Activated CD8-positive, alpha-beta T cell treated with anti-CD3 and anti-CD28 coated beads, Interleukin-2, amount 10 ng/mL, durations not matched to agents 7 days and 5 days (primary cell): ENCODE measurements around the gene CTCF. TPM values are rescaled to one million over a fixed set of nuclear protein-coding genes. Genes with fewer than 3 reads are reported as not detected.

ENCODE experiments used
- ATAC-seq: fragments of 150-1000 bp; cut with Tn5 transposase; one replicate; pipeline ENCODE4 v1.10.0; 2021; ENCODE audit warnings: moderate library complexity
- CTCF ChIA-PET: fragments of 350-600 bp; sonication (Branson Sonifier 250); formaldehyde crosslinking; loops from one replicate; lab custom pipeline; 2021; ENCODE audit warnings: antibody characterized with exemption; lab: Charles Lee
- POLR2A ChIA-PET: fragments of 350-600 bp; sonication (Branson Sonifier 250); formaldehyde crosslinking; loops from one replicate; lab custom pipeline; 2021; ENCODE audit warnings: antibody characterized with exemption; lab: Charles Lee
- DNase-seq: peaks from one replicate; pipeline ENCODE4 v3.0.0-alpha.2; 2020
- H3K27ac Mint-ChIP-seq: one replicate; pipeline ENCODE4 v1.8.0; 2021; ENCODE audit warnings: mild to moderate bottlenecking, mixed read lengths
- H3K27me3 Mint-ChIP-seq: one replicate; pipeline ENCODE4 v1.8.0; 2021; ENCODE audit warnings: low read depth, mixed read lengths
- H3K36me3 Mint-ChIP-seq: one replicate; pipeline ENCODE4 v1.8.0; 2021; ENCODE audit warnings: low read depth, mixed read lengths
- H3K4me1 Mint-ChIP-seq: one replicate; pipeline ENCODE4 v1.8.0; 2021; ENCODE audit warnings: low read depth, mixed read lengths
- H3K4me3 Mint-ChIP-seq: one replicate; pipeline ENCODE4 v1.8.0; 2021; ENCODE audit warnings: mild to moderate bottlenecking, mixed read lengths
- H3K9me3 Mint-ChIP-seq: one replicate; pipeline ENCODE4 v1.8.0; 2022; ENCODE audit warnings: mixed read lengths; ENCODE audit not compliant: insufficient read depth
- total RNA-seq, 2 experiments: library from RNA; stranded (reverse); gene quantifications; one replicate each; pipeline ENCODE4 v1.2.3, GENCODE V29; 2021

CTCF gene
- total RNA-seq, 2 experiments from 2014 or later: 77.4 to 79.8 TPM

GRCh38 chr16:67534431-67534830 is 27.9 kb upstream of the CTCF start:
- ATAC-seq: no peak
- H3K27me3 Mint-ChIP-seq: peaks cover 54% of the 10 kb centered on the region
- H3K9me3 Mint-ChIP-seq: no peaks in the 10 kb centered on the region
- H3K36me3 Mint-ChIP-seq: peaks cover 5% of the 10 kb centered on the region
- ChIA-PET CTCF (interaction anchor here (2.8 to 4.9 kb wide), 3 partner anchors 13 kb away, joined by 21 to 76 read pairs (median 46); no protein-coding TSS in a partner anchor), POLR2A (interaction anchor here (1.0 kb wide), 1 partner anchor 111 kb away, joined by 3 read pairs; no protein-coding TSS in a partner anchor)
- DNase-seq: no peak
- H3K4me3 Mint-ChIP-seq: no peak overlapping the region
- H3K4me1 Mint-ChIP-seq: peaks cover 26% of the 10 kb centered on the region
- no peak overlapping the region for H3K27ac Mint-ChIP-seq

GRCh38 chr16:67535201-67535600 is 27.1 kb upstream of the CTCF start:
- POLR2A ChIA-PET: no interaction called here

GRCh38 chr16:67537270-67537635 is 25.1 kb upstream of the CTCF start:
- peak overlapping the region; percentile 69 for H3K4me3 Mint-ChIP-seq
- POLR2A ChIA-PET: interaction anchor here (0.6 to 2.5 kb wide), 7 partner anchors 10 to 486 kb away, joined by 3 to 11 read pairs (median 4); partner anchors contain the start of genes ACD, CTCF, DDX28 and DUS2

More at GRCh38 chr16:67535201-67535600, 27.1 kb upstream of the CTCF start:
- Mint-ChIP-seq H3K9me3 (no peaks in the 10 kb centered on the region), H3K27me3 (peaks cover 49% of the 10 kb centered on the region), H3K36me3 (peaks cover 2% of the 10 kb centered on the region), H3K4me3 (no peak overlapping the region), H3K4me1 (peaks cover 21% of the 10 kb centered on the region), H3K27ac (no peak overlapping the region)
- ATAC-seq (no peak), DNase-seq (no peak)
- CTCF ChIA-PET: interaction anchor here (4.7 to 4.9 kb wide), 2 partner anchors 12 to 14 kb away, joined by 46 to 76 read pairs; no protein-coding TSS in a partner anchor

GRCh38 chr16:67537636-67538591 is 24.4 kb upstream of the CTCF start:
- Mint-ChIP-seq H3K27ac (no peak overlapping the region), H3K4me1 (peaks cover 17% of the 10 kb centered on the region), H3K9me3 (no peaks in the 10 kb centered on the region), H3K36me3 (peaks cover 12% of the 10 kb centered on the region), H3K27me3 (peaks cover 31% of the 10 kb centered on the region), H3K4me3 (peak overlapping the region; percentile 69)
- CTCF ChIA-PET: interaction anchor here (0.6 to 4.9 kb wide), 13 partner anchors 10 to 337 kb away, joined by 3 to 76 read pairs (median 7); partner anchors contain the start of genes ATP6V0D1, C16orf86, CARMIL2 and CTCF
- POLR2A ChIA-PET: interaction anchor here (0.6 to 2.5 kb wide), 8 partner anchors 9 to 485 kb away, joined by 3 to 11 read pairs (median 4); partner anchors contain the start of genes CTCF, DDX28 and DUS2
- ATAC-seq: peak; percentile 46
- DNase-seq: peak; percentile 65

More at GRCh38 chr16:67537270-67537635, 25.1 kb upstream of the CTCF start:
- peak; percentile 46 for DNase-seq
- Mint-ChIP-seq H3K9me3 (no peaks in the 10 kb centered on the region), H3K4me1 (peaks cover 10% of the 10 kb centered on the region), H3K36me3 (peaks cover 6% of the 10 kb centered on the region), H3K27me3 (peaks cover 34% of the 10 kb centered on the region), H3K27ac (peak overlapping the region; percentile 25)
- CTCF ChIA-PET: interaction anchor here (0.6 to 4.9 kb wide), 14 partner anchors 10 to 338 kb away, joined by 3 to 76 read pairs (median 7); partner anchors contain the start of genes ATP6V0D1, C16orf86, CARMIL2 and CTCF
- ATAC-seq: peak; percentile 47

GRCh38 chr16:67538666-67539101 is 23.6 kb upstream of the CTCF start:
- ChIA-PET POLR2A (interaction anchor here (1.4 to 2.5 kb wide), 3 partner anchors 8 to 23 kb away, joined by 6 to 11 read pairs (median 7); no protein-coding TSS in a partner anchor), CTCF (interaction anchor here (1.5 to 4.9 kb wide), 4 partner anchors 9 to 44 kb away, joined by 4 to 76 read pairs (median 29); no protein-coding TSS in a partner anchor)
- ATAC-seq (no peak), DNase-seq (no peak)
- H3K27me3 Mint-ChIP-seq: peaks cover 23% of the 10 kb centered on the region
- peak overlapping the region; percentile 64 for H3K4me3 Mint-ChIP-seq
- H3K27ac Mint-ChIP-seq: no peak overlapping the region
- peaks cover 25% of the 10 kb centered on the region for H3K4me1 Mint-ChIP-seq
- peaks cover 12% of the 10 kb centered on the region for H3K36me3 Mint-ChIP-seq
- H3K9me3 Mint-ChIP-seq: no peaks in the 10 kb centered on the region

GRCh38 chr16:67539271-67539670 is 23.1 kb upstream of the CTCF start:
- H3K4me3 Mint-ChIP-seq: peak overlapping the region; percentile 64
- ChIA-PET CTCF (interaction anchor here (0.9 to 4.9 kb wide), 4 partner anchors 8 to 22 kb away, joined by 3 to 76 read pairs (median 26); no protein-coding TSS in a partner anchor), POLR2A (interaction anchor here (1.4 to 2.5 kb wide), 3 partner anchors 8 to 22 kb away, joined by 6 to 11 read pairs (median 7); no protein-coding TSS in a partner anchor)
- H3K9me3 Mint-ChIP-seq: no peaks in the 10 kb centered on the region
- ATAC-seq (no peak), DNase-seq (no peak)
- peaks cover 28% of the 10 kb centered on the region for H3K4me1 Mint-ChIP-seq
- no peak overlapping the region for H3K27ac Mint-ChIP-seq
- peaks cover 23% of the 10 kb centered on the region for H3K27me3 Mint-ChIP-seq
- H3K36me3 Mint-ChIP-seq: peaks cover 12% of the 10 kb centered on the region

- Mint-ChIP-seq H3K9me3 (no peaks in the 10 kb centered on the region), H3K27ac (no peak overlapping the region), H3K4me3 (no peak overlapping the region), H3K36me3 (peaks cover 12% of the 10 kb centered on the region), H3K27me3 (peaks cover 20% of the 10 kb centered on the region), H3K4me1 (peaks cover 28% of the 10 kb centered on the region)
- ChIA-PET CTCF (interaction anchor here (0.8 to 2.2 kb wide), 4 partner anchors 19 to 104 kb away, joined by 3 to 7 read pairs (median 5); partner anchors contain the start of gene CTCF), POLR2A (interaction anchor here (1.4 to 1.6 kb wide), 3 partner anchors 10 to 22 kb away, joined by 4 to 7 read pairs (median 6); partner anchors contain the start of gene CTCF)
- ATAC-seq (no peak), DNase-seq (no peak)
These were observed 22.4 kb upstream of the CTCF start for GRCh38 chr16:67539691-67540635.

GRCh38 chr16:67540756-67541155 is 21.6 kb upstream of the CTCF start:
- H3K4me3 Mint-ChIP-seq: no peak overlapping the region
- no peak for ATAC-seq
- no peaks in the 10 kb centered on the region for H3K9me3 Mint-ChIP-seq
- no peak for DNase-seq
- peaks cover 13% of the 10 kb centered on the region for H3K27me3 Mint-ChIP-seq
- CTCF ChIA-PET: interaction anchor here (0.8 to 2.2 kb wide), 4 partner anchors 20 to 104 kb away, joined by 3 to 10 read pairs (median 6); partner anchors contain the start of genes CARMIL2 and CTCF
- H3K27ac Mint-ChIP-seq: no peak overlapping the region
- H3K36me3 Mint-ChIP-seq: peaks cover 12% of the 10 kb centered on the region
- H3K4me1 Mint-ChIP-seq: peaks cover 30% of the 10 kb centered on the region
- POLR2A ChIA-PET: interaction anchor here (0.6 to 1.4 kb wide), 3 partner anchors 21 to 155 kb away, joined by 3 to 4 read pairs (median 4); partner anchors contain the start of gene CTCF

- no peak overlapping the region for H3K4me3 Mint-ChIP-seq
- no peak for DNase-seq
- ATAC-seq: no peak
- no peaks in the 10 kb centered on the region for H3K9me3 Mint-ChIP-seq
- peaks cover 4% of the 10 kb centered on the region for H3K27me3 Mint-ChIP-seq
- peaks cover 11% of the 10 kb centered on the region for H3K36me3 Mint-ChIP-seq
- peak overlapping the region; percentile 61 for H3K27ac Mint-ChIP-seq
- H3K4me1 Mint-ChIP-seq: peaks cover 33% of the 10 kb centered on the region
- ChIA-PET CTCF (interaction anchor here (0.9 to 2.2 kb wide), 5 partner anchors 21 to 126 kb away, joined by 3 to 10 read pairs (median 4); partner anchors contain the start of genes CARMIL2 and CTCF), POLR2A (interaction anchor here (0.6 to 1.6 kb wide), 5 partner anchors 20 to 154 kb away, joined by 3 to 7 read pairs (median 4); partner anchors contain the start of genes ACD, ATP6V0D1, CTCF and PARD6A)
These were observed 20.7 kb upstream of the CTCF start for GRCh38 chr16:67541391-67542263.
